Measurements from ENCODE around the gene FGFBP2. TPM values are rescaled to one million over a fixed set of nuclear protein-coding genes. Genes with fewer than 3 reads are reported as not detected.

Gene FGFBP2
- total RNA-seq, 1 donor from 2014 or later = not detected

DNA sequence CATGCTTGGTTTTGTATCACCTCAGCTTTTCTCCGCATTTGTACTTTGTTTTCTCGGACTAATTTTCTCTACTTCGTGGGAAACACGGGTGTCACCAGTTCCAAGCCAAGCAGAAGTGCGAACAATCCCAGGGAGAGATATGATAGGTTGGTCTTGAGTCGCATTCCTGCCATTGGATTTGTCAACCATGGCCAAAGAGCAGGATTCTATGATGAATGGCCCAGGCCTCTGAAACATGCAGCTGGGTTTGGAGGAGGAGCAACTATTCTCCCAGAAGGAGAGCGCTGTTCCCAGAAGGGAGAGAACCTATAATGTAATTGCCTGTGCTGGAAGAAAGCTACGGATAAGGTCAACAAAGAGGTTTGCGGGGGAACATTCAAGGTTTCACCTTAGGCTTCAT is 14.1 kb downstream of the FGFBP2 start:
- TF ChIP-seq, protein P1, sequence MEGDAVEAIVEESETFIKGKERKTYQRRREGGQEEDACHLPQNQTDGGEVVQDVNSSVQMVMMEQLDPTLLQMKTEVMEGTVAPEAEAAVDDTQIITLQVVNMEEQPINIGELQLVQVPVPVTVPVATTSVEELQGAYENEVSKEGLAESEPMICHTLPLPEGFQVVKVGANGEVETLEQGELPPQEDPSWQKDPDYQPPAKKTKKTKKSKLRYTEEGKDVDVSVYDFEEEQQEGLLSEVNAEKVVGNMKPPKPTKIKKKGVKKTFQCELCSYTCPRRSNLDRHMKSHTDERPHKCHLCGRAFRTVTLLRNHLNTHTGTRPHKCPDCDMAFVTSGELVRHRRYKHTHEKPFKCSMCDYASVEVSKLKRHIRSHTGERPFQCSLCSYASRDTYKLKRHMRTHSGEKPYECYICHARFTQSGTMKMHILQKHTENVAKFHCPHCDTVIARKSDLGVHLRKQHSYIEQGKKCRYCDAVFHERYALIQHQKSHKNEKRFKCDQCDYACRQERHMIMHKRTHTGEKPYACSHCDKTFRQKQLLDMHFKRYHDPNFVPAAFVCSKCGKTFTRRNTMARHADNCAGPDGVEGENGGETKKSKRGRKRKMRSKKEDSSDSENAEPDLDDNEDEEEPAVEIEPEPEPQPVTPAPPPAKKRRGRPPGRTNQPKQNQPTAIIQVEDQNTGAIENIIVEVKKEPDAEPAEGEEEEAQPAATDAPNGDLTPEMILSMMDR (IDR thresholded peaks at IDR 0.05) = no peak
- H3K4me3 Mint-ChIP-seq (ENCODE audit: unreplicated experiment) = no peak overlapping the region
- no peaks in the 10 kb centered on the region for H3K4me1 Mint-ChIP-seq (ENCODE audit: unreplicated experiment)
- no peaks in the 10 kb centered on the region for H3K36me3 Mint-ChIP-seq (ENCODE audit: unreplicated experiment)
- H3K9me3 Mint-ChIP-seq (ENCODE audit: unreplicated experiment) = no peaks in the 10 kb centered on the region
- H3K27me3 Mint-ChIP-seq (ENCODE audit: unreplicated experiment) = no peaks in the 10 kb centered on the region
- no peak for DNase-seq (ENCODE audit: extremely low spot score, unreplicated experiment)
- H3K27ac Mint-ChIP-seq (ENCODE audit: unreplicated experiment) = no peak overlapping the region

DNA sequence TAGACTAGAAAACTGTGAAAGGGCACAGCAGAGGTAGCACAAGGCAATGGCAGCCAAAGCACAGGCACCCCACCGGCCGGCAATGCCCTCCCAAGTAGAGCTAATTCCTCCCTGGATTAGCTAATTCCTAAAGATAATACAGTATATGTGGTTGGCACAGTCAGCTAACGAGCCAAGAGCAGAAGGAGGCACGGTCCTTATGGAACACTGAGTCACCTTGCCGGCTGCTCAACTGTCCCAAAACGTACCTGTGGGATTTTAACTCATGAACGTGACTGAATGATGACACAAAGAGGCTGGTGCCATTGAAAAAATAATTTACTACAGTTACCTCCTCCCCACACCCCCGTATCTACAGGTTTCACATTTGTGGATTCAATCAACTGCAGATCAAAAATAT is 15.3 kb downstream of the FGFBP2 start:
- Mint-ChIP-seq H3K27me3 (ENCODE audit: unreplicated experiment) (no peaks in the 10 kb centered on the region), H3K27ac (ENCODE audit: unreplicated experiment) (no peak overlapping the region), H3K4me1 (ENCODE audit: unreplicated experiment) (no peaks in the 10 kb centered on the region), H3K9me3 (ENCODE audit: unreplicated experiment) (no peaks in the 10 kb centered on the region), H3K4me3 (ENCODE audit: unreplicated experiment) (no peak overlapping the region), H3K36me3 (ENCODE audit: unreplicated experiment) (no peaks in the 10 kb centered on the region)
- TF ChIP-seq, protein P1 (IDR thresholded peaks at IDR 0.05) = no peak
- DNase-seq (ENCODE audit: extremely low spot score, unreplicated experiment) = no peak

DNA sequence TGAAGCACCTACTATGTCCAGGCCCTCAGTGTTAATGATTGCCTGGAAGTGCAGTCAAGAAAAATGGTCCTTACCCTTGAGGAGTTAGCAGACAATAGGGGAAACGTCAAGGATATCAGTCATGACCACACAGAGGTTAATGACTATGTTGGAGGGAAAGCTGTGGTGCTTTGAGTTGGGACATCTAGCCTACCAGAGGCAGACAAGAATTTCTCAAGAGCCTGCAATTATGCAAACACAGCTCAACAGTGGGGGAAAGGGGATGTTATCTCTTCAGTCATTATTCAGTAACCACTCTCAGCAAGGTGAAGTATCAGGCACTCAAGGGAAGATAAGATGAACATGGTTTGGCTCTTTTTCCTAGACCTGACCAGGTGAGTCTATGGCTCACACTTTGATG is 17.5 kb downstream of the FGFBP2 start:
- H3K4me3 Mint-ChIP-seq (ENCODE audit: unreplicated experiment) = no peak overlapping the region
- no peak for DNase-seq (ENCODE audit: extremely low spot score, unreplicated experiment)
- TF ChIP-seq, protein P1 (IDR thresholded peaks at IDR 0.05) = no peak
- no peaks in the 10 kb centered on the region for H3K4me1 Mint-ChIP-seq (ENCODE audit: unreplicated experiment)
- no peaks in the 10 kb centered on the region for H3K36me3 Mint-ChIP-seq (ENCODE audit: unreplicated experiment)
- no peak overlapping the region for H3K27ac Mint-ChIP-seq (ENCODE audit: unreplicated experiment)
- peaks cover 2% of the 10 kb centered on the region for H3K27me3 Mint-ChIP-seq (ENCODE audit: unreplicated experiment)
- H3K9me3 Mint-ChIP-seq (ENCODE audit: unreplicated experiment) = no peaks in the 10 kb centered on the region

DNA sequence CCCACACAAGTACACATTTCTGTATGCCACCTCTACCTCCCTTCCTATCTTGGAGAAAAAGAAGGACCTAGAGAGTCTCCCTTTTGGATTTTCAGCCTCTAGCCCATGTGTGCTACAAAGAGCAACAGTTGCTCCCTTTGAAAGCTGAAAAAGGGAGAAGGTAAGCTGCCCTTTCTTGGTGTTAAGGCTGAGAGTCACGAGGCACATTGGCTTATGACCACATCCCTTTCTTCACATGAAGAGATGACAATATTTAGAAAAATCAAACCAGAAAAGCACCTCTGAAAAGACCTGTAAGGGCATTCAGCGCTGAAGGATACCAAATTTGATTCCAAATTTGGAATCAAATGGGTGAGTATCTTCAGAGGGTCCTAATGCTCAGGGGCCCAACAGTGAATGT is 18.1 kb downstream of the FGFBP2 start:
- H3K4me1 Mint-ChIP-seq (ENCODE audit: unreplicated experiment) = no peaks in the 10 kb centered on the region
- no peak overlapping the region for H3K4me3 Mint-ChIP-seq (ENCODE audit: unreplicated experiment)
- H3K27me3 Mint-ChIP-seq (ENCODE audit: unreplicated experiment) = peaks cover 2% of the 10 kb centered on the region
- no peak overlapping the region for H3K27ac Mint-ChIP-seq (ENCODE audit: unreplicated experiment)
- no peaks in the 10 kb centered on the region for H3K36me3 Mint-ChIP-seq (ENCODE audit: unreplicated experiment)
- no peaks in the 10 kb centered on the region for H3K9me3 Mint-ChIP-seq (ENCODE audit: unreplicated experiment)
- DNase-seq (ENCODE audit: extremely low spot score, unreplicated experiment) = no peak
- TF ChIP-seq, protein P1 (IDR thresholded peaks at IDR 0.05) = no peak

DNA sequence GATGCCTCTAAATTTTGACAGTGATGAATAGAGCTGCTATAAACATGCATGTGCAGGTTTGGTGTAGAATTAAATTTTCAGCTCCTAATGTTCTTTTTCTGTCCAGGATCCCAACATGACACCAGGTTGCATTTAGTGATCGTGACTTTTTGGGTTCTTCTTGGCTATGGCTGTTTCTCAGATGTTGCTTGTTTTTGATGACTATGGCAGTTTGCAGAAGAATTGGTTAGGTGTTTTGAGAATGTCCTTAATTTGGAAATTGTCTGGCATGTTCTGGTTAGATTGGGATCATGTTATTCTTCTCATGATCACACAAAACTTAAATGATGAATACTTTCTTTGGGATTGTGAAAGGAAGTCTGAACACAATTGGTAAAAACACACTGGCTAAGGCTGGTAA is 20.7 kb downstream of the FGFBP2 start:
- H3K9me3 Mint-ChIP-seq (ENCODE audit: unreplicated experiment) = no peaks in the 10 kb centered on the region
- no peak overlapping the region for H3K4me3 Mint-ChIP-seq (ENCODE audit: unreplicated experiment)
- peaks cover 2% of the 10 kb centered on the region for H3K27me3 Mint-ChIP-seq (ENCODE audit: unreplicated experiment)
- no peaks in the 10 kb centered on the region for H3K4me1 Mint-ChIP-seq (ENCODE audit: unreplicated experiment)
- TF ChIP-seq, protein P1 (IDR thresholded peaks at IDR 0.05) = no peak
- no peak for DNase-seq (ENCODE audit: extremely low spot score, unreplicated experiment)
- no peaks in the 10 kb centered on the region for H3K36me3 Mint-ChIP-seq (ENCODE audit: unreplicated experiment)
- H3K27ac Mint-ChIP-seq (ENCODE audit: unreplicated experiment) = no peak overlapping the region

Data from osteocyte (in vitro differentiated cells).